ENCODE measurements around the gene HDAC5.
A peak's percentile ranks its signal among the peaks of the same experiment; 100 is the strongest.
"Not testable (repeated sequence)": the region's sequence is repeated elsewhere in the genome, so short reads cannot be mapped to it uniquely, and the experiment has no call there.

HDAC5 gene

DNA sequence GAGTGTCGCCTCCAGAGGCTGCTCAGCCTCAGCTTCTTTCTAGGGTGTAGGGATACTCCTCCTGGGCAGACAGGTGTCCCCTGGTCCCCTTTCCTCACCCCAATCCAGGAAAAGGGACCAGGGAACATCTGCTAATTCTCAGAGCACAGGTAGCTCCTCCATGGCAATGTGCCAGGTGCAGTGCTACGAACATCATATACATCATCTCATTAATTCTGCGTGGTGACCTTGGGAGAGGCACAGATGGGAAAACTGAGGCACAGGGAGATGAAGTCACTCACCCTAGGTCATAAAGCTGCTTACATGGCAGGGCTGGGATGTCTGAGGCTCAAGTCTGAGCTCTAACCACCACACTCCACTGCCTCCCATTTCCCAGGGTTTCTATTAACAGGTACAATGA lies 11.7 kb downstream of the HDAC5 start:
- no peak for DNase-seq (ENCODE audit: low read depth in 2 of 2)

DNA sequence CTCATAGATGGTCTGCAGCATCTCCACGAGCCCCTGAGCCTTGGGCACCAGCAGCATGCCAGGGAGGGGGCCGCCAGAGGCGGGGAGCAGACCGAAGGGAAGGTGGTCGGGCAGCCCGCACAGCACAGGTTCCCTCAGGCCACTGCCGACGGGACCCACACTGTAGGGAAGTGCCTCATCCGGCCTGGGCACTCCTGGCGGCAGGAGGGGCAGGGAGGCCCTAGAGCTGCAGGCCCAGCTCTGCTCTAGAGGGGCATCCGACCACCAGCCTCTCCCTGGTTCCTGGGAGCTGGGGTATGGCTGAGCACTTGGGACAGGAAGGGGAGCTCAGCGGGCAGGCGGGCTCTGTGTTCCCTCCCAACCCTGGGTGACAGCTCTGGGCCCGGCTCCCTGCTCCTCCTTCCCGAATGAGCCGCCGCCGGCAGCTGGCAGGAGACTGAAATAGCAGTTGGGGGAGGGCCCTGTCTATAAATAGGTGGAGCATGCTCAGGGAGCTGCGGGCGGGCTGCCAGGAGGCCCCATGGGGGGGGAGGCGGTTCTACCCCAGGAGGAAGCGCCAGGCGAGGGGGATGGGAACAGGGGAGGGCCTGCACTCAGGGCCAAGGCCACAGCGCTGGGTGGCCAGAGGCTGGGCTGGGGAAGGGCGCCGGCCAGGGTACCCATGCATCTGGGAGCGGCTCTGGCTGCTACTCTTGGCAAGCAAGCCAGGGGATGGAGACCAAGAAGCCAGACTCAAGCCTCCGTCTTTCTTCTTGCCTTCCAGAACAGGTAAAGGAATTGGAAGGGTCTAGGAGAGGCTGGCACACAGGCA lies 12.4 kb downstream of the HDAC5 start:
- DNase-seq (ENCODE audit: low read depth in 2 of 2), result peak; percentile 3 to 31

DNA sequence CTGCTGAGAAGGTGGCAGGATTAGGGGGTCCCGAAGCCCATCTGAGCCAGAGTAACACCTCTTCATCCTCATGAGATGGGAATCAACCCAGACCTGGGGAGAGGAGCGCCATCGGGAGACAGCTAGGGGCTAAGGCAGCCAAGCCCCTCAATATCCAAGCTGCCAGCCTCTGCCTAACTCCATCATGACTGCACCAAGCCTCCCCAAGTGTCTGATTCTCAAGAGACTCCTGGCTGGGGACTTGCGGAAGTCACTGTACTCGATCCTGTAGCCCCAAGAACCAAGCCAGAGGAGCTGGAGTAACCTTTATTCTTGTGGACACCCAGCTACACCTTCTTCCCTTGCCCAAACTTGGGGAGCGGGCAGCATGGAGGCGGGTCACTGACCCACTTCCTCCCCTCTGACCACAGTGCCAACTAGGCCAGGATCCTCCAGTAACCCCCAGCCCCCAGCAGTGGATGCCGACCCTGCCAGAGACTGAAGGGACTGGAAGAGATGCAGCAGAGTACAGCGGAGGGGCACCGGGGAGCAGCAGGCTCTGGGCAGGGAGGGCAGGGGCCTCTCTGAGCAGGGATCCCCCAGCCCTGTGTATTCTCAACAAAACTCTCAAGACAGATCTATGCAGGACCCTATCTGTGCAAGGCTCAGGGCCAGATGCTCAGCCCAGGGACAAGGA lies 13.3 kb downstream of the HDAC5 start:
- no peak for DNase-seq (ENCODE audit: low read depth in 2 of 2)

DNA sequence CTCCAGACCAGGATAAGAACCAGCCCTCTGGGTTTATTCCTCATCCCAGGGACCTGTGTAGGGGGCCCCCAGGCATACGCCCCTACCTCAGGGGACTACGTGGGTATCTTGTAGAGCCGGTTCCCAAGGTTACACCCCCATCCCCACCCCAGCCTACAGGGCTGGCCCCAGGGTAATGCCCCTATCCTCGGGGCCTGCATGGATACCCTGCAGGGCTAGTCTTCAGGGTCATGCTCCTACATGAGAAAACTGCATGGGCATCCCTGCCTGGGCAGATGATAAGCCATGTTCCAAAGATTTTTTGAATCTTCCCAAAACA lies 14.2 kb downstream of the HDAC5 start:
- DNase-seq (ENCODE audit: low read depth in 2 of 2), result no peak

DNA sequence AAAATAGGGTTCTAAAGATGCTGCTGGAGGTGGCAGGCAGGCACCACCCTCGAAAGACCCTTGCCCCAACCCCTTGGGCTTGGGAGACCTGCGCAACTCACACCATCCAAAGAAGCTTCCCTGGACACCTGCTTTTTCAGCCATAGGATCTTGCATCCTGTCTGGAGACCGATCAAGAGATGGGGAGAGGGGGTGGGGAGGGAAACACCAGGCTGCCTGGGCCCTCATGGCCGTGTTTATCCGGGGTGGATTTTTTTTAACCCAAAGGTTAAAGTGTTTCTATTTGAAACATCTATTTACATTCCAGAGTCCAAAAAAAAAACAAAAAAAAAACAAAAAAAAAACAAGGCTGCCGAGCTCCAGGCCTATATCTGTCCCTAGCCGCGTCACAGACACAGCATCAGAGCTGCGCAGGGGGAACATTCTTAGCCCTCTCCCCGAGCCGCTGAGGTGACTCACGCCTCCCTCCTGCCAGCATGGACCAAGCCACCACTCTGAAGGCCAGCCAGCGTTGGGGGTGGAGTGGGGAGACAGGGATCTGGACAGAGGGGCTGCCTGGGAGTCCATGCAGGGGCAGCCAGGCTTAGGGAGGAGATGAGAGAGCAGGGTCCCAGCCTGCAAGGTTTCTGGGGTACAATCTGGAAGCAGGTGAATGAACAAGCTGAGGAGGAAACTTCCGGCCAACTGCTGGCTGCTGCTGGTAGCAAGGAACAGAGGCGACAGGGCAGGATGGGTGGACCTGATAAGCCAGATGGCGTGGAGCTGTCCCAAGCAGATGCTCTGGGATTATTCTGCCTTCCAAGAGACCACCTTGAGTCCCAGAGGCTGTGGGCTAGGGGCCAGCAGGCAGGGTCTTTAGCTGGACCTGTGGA lies 14.8 kb downstream of the HDAC5 start:
- DNase-seq (ENCODE audit: low read depth in 2 of 2), result no peak

DNA sequence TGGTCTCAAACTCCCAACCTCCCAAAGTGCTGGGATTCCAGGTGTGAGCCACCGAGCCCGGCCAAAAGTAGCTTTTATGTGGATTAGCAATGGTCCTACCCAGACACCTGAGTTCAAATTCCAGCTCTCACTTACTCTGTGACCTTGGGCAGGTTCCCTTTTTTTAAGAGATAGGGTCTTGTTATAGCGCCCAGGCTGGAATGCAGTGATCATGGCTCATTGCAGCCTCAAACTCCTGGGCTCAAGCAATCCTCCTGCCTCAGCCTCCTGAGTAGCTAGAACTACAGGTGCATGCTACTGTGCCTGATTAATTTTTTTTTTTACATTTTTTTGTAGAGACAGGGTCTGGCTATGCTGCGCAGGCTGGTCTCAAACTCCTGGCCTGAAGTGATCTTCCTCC lies 16.6 kb downstream of the HDAC5 start:
- DNase-seq (ENCODE audit: low read depth in 2 of 2), result no peak

DNA sequence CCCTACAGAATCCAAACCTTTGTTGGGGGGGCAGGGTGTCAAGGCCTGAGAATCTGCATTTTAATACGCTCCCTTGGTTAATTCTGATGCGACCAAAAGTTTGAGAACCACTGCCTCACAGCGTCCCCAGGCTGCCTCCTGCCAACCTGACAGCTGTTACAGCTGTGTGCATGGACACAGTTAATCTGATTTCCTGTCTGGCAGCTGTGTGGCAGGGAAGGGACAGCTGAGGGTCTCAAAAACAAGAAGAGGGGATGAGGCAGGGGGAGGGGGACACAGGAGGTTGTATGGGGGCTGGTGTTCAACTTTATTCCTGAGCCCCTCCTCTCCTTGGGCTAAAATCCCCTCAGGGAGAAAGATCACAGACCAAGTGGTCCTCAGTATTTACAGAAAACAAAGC lies 17.5 kb downstream of the HDAC5 start:
- DNase-seq (ENCODE audit: low read depth in 2 of 2), result no peak

DNA sequence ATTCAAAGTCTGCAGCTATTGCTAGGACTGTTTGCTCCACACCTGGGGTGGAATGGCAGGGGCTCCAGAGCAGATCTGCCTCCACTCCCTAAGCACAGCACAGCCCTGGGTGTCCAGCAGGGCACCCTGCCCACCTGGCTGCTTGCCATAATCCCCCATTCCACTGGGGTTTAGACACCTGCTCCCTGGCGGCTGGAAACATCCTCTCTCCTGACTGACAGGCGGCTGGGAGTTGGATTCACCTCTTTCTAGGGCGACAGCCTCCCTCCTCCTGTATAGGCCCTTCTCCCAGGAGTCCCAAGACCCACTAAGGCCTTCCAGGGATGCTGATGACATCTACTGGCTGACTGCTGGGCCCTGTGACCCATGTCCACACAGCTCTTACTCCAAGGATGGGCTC lies 18.0 kb downstream of the HDAC5 start:
- no peak for DNase-seq (ENCODE audit: low read depth in 2 of 2)

DNA sequence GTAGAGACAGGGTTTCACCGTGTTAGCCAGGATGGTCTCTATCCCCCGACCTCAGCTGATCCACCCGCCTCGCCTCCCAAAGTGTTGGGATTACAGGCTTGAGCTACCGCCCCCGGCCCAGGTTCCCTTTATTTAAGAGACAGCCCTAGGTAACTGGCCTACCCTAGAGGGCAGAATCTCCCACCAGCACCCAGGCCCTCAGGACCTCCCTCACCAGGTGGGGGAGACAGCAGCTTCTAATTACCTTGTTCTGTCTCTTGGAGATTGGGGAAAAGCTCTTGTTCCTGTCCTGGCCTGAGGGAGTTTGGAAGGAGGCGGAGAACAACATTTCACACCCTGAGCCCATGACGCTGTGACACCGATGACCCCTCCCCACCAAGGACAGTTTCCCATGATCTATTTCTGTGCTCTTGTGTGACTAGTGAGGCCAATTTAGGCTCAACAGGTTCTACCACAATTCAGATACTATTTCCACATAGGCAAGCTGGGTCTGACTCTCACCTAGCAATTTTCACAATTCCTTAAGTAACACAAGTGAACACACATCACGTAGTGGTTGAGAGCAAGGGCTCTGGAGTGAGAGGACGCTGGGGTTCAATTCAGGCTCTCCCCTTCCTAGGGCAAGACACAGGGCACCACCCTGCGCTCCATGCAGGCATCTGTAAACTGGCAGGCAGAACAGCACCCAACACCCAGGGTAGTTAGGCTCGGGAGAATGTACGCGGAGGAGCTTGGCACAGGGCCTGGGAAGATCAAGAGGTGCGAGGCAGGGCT lies 20.4 kb downstream of the HDAC5 start:
- DNase-seq (ENCODE audit: low read depth in 2 of 2), result no peak

DNA sequence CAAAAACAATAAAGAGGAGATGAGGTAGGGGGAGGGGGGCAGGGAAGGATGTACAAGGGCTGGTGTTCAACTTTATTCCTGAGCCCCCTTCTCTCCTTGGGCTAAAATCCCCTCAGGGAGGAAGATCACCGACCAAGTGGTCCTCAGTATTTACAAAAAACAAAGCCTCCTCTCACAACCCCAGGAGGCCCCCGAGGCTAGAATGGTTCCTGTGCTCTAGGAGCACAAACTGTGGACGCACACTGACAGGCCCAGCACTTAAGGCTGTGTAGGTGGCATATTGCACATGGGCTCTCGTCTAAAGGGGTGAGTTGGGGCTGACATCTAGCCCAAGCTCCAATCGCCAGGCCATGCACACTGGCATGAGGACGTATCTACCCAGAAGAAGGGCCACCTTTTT lies 21.6 kb downstream of the HDAC5 start:
- not testable (repeated sequence) for DNase-seq (ENCODE audit: low read depth in 2 of 2)

DNA sequence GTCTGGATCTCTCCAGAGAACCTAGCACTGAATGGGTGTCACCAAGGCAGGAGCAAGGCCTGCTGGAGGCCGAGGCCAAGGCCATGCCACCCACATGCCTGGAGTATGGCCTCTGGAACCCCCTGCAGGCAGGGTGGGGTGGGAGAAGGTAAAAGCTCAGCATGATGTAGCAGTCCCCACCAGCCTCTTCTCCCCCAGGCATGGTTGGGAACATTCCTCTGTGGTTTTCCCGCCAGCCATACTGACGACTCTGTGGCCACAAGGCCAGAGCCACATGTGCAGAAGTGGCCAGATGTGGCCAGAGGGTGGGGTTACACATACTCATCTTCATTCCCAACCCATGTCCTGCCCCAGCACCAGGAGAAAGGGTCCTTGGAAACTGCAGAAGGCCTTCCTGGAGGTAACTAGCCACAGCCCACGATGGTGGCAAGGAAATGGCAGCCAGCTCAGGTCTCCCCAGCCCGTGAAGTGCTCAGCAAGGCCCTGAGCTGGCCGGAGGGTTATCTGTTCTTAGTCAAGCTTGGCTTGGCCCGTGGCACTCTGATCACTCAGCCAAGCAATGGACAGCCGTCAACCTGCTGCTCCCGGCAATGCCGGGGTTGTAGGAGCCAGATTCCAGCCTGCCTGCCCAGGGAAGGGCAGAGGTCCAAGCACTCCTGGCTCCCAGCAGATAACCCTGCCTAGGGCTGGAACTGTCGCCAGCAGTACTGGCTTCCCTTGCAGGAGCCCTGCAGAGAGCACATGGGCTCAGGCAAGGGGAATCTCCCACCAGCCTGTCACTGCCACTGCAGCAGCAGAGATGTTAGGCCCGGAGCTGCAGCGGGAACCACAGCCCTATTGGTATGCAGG lies 26.1 kb downstream of the HDAC5 start:
- no peak for DNase-seq (ENCODE audit: low read depth in 2 of 2)

DNA sequence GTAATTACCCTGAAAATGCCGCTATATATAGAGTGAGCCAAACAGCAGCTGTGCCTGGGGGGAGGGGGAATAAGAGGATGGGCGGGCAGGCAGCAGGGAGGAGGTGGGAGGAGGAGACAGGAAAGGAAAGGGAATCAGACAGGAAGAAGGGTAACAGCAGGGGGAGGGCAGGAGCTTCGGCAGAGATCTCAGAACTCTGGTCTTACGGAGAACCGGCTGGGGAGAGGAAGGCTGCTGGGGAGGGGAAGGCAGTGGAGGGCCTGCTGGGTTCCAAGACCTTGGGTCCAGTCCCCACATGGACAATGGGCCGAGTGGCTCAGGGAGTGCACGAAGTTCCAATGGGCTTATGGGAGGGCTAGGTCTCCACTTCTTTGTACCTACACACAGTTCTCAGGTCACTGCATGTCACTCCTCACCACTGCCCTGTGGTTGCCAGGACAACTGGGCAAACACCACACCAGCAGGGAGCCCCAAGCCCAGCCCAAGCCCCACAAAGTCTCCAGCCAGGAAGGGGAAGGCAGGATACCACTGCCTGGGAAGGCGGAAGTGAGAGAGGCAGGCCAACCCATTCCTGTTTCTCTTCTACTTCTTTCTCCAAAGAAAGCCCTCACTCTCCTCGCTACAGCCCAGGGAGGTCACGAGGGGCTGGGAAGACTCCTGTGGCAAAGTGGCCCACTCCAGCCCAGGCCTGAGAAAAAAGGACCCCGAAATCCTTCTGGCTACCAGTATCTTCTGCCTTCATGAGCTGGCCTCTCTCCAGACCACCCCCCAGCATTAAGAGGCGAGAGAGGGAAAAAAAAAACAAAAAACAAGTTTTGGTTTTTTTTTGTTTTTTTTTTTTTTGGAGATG lies 27.6 kb downstream of the HDAC5 start:
- DNase-seq (ENCODE audit: low read depth in 2 of 2), result no peak

DNA sequence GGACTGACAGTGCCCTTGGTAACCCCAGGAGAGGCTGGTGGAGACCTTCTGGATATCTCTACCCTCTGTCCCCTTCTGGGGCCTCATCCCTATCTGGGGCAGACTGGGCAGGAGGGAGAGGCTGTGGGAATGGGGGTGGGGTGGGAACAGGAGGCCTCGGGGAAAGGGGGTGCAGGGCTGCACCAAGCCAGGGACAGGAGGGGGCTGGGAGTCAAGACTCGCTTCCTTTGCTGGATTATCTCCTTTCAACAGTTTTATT lies 28.1 kb downstream of the HDAC5 start:
- DNase-seq (ENCODE audit: low read depth in 2 of 2), result no peak

DNA sequence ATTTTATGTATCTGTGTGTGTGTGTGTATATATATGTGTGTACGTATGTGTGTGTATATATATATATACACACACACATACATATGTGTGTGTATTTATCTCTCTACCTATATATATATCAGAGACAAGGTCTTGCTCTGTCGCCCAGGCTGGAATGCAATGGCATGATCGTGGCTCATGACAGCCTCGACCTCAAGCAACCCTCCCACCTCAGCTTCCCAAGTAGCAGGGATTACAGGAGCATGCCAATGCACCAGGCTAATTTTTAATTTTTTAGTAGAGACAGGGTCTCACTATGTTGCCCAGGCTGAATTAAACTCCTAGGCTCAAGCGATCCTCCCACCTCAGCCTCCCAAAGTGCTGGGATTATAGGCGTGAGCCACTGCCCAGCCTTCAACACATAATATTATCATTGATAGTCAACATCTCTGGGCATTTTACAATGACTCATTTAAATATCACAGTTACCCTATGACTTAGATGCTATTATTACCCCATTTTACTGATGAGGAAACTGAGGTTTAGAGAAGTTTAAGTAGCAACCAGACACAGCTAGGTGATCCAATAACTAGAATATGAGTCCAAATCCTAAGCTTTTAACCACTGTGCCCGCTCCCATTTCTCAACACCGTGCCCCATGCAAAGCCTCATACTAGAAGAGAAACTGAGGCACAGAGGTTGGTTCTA lies 28.6 kb downstream of the HDAC5 start:
- no peak for DNase-seq (ENCODE audit: low read depth in 2 of 2)

DNA sequence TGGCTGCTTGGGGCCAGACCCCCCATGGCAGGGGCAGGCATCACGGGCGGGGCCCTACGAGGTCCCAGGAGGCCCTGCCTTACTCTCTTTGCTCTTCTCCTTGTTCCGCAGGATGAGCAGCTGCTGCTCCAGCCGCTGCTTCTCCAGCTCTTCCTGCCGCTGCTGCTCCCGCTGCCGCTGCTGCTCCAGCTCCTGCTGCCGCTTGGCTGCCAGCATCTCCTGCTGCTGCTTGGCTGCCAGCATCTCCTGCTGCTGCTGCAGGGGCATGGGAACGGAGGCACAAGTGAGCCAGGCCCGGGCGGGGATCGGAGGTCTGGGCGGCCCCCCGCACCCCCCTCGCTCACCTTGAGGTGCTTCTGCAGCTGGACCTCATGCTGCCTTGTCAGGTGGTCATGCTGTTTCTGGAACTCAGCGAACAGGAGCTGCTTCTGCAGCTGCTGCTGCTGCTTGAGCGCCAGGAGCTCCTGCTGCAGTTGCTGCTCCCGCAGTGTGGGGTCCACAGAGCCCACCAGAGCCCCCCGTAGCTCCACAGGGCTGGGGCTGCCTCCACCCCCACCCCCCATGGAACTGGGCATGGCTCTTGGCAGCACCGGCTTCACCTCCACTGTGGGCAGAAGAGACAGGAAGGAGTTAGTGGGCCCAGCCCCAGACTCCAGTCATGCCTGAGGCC lies 30.1 kb downstream of the HDAC5 start:
- no peak for DNase-seq (ENCODE audit: low read depth in 2 of 2)

DNA sequence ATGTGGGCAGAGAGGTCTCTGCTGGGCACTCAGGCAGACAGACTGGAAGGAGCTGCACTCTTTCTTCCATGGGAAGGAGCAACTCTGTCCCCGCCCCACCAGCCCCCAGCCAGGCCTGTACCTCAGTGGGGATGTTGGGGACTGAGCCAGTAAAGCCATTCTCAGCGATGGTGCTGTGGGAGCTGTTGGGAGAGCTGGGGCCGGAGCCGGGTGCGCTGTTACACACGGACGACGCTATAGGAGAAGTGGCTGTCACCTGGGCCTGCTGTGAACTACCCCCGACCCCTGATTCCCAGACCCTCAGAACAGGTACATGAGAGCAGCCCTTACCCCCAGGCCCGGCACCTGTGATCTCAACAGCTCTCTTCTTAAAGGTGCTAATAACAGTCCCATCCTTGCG lies 31.4 kb downstream of the HDAC5 start:
- no peak for DNase-seq (ENCODE audit: low read depth in 2 of 2)

DNA sequence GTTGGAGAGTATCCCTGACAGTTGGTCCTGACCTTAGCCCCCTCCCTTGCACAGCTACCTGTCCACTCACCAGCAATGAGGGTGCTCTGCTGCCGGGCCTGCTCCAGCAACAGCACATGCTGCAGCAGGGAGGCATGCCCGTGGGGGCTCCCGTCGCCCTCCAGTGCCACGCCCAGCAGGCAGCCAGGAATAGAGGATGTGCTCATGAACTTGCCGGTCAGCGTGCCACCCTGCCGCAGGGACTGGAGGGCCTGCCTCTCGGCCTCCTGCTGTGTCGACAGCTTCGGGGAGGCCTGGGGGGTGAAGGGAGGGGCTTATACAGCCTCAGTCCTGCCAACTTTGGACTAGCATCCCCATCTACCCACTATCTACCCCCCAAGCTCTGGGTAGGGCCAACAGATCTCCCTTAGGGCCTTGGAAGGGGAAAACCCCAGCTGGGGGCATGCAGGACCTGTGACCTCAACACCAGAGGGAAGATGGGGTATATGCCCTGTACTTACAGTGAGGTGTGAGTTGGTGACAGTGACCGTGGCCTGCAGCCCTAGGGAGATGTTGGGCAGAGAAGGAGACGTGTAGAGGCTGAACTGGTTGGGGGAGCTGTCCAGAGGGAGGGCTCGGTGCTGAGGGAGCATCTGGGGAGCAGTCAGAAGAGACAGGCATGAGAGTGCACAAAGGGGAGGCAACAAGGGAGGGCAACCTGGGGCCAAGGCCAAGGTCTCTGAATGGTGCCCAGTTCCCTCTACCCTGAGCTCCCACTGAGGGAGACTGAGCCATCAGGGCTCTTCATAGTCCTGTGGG lies 32.0 kb downstream of the HDAC5 start:
- DNase-seq (ENCODE audit: low read depth in 2 of 2), result no peak

DNA sequence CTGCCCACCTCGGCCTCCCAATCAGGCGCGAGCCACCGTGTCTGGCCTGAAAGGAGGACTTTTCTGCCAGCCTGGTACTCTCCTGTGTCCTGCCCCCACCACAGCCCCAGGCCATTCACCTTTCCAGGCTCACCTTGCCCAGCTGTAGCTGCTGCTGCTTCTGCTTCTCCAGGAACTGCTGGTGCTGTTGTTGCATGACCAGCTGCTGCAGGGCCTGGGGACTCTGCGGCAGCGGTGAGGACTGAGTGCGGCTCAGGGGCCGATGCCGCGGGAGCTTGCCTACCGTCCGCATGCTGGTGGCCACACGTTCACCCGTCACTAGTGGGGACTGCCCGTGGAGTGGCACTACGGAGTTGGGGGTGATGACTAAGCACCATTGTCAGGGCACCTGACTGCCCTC lies 35.2 kb downstream of the HDAC5 start:
- no peak for DNase-seq (ENCODE audit: low read depth in 2 of 2)
